Measurements from ENCODE around the gene TUBB1.
A peak's percentile ranks its signal among the peaks of the same experiment; 100 is the strongest.
"Not testable (repeated sequence)": the region's sequence is repeated elsewhere in the genome, so short reads cannot be mapped to it uniquely, and the experiment has no call there.

Gene TUBB1

DNA sequence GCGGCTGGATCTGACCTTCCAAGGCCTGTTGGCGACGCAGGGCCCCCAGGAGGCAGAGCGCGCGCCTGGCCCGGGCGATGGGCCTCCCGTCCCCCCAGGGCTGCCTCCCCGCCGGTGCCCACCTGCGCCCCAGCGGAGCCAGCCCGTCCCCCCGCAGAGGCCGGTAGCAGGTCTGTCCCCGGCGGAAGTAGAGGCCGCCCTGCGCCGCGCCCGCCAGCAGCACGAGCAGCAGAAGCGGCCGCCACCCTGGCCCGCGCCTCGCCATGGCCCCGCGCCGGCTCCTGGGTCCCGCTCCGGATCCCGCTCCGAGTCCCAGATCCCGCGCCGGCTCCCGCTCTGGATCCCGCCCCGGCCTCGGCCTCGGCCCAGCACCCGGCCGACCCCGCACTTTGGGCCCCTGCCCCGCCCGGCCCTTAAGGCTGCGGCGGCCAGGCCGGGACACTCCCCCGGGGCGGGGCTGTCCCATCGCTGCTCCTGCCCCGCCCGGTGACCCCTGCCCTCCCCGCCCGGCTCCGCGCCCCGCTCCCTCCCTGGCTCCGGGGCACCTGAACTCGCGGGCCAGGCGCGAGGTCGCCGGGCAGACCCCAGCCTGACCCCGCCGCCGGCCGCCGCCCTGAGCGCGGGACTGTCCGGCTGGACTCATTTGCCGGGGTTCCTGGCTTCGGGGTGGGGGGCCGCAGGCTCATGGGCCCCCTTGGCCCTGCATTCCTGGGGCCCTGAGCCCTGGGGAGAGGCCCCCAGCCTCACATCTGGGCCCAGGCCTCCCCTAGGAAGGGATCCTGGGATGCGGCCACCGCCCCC lies 12.2 kb upstream of the TUBB1 start, which contains the start of gene CTSZ:
TSS of gene CTSZ (minus strand) at position 391 of the 801 bp plus-strand sequence. CDS start at position 265, 126 bp downstream.
- DNase-seq: peak; percentile 35

GRCh38 chr20:59007665-59008511 lies 11.3 kb upstream of the TUBB1 start:
- no peak for DNase-seq

DNA sequence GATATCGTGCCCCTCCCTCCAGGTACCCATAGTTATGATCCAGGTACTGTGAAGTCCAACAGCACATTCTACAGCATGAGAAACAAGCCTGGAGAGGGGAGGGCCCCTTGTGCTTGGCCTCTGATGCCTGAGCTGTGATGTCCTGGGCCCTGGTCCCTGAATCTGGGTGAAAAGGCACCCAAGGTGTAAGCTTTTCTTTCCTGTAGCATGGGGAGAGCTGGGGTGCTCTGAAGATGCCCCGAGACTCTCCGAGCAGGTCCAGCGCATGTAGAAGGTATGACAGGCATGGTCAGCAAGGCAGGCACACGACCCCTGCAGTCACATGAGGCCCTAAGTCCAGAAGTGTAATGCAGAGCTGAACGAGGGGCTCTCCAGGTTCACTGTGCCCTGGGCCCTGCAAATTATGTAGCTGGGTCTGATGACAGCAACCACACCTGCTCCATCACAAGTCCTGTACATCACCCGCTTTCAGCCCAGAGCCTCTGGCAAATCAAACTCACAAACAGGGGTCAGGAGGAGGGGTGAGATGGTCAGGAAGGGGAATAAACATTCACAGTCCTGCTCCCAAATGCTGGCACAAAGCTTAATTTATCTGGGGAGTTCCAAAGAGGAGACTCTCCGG lies 10.4 kb upstream of the TUBB1 start:
- DNase-seq: no peak

DNA sequence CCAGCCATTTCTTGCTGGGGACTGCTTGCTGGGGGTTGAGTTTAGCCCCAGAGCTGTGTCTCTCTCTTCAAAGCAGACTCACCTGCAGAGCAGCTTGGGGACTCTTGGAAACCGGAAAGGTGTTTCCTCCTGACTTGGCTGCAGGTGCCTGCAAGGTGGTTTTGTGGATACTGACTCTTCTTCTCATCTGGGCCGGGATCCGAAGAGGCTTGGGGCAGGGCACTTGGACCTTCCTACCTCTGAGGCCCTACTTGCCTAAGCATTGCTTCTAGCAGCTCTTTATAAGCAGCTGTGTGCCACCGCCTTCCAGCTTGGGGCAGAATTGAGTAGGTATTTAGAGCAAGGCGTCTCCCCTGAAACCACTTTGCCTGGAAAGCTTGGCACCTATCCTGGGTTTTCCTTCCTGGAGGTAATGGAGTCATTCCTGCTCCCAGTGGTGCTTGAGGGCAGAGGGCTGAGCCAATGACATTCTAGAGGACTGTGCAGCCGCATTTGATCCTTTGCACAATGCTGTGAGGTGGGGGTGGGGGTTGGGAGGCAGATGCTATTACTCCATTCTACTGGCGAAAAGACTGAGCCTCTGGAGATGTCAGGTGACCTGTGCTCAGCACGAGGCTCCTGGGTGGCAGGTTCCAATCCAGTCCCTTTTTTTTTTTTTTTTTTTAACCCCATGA lies 8.8 kb upstream of the TUBB1 start:
- no peak for DNase-seq

- DNase-seq: no peak
These were observed 8.0 kb upstream of the TUBB1 start for GRCh38 chr20:59010995-59011873.

GRCh38 chr20:59011874-59012157 lies 7.4 kb upstream of the TUBB1 start:
- not testable (repeated sequence) for DNase-seq

GRCh38 chr20:59013031-59013951 lies 5.9 kb upstream of the TUBB1 start:
- no peak for DNase-seq

DNA sequence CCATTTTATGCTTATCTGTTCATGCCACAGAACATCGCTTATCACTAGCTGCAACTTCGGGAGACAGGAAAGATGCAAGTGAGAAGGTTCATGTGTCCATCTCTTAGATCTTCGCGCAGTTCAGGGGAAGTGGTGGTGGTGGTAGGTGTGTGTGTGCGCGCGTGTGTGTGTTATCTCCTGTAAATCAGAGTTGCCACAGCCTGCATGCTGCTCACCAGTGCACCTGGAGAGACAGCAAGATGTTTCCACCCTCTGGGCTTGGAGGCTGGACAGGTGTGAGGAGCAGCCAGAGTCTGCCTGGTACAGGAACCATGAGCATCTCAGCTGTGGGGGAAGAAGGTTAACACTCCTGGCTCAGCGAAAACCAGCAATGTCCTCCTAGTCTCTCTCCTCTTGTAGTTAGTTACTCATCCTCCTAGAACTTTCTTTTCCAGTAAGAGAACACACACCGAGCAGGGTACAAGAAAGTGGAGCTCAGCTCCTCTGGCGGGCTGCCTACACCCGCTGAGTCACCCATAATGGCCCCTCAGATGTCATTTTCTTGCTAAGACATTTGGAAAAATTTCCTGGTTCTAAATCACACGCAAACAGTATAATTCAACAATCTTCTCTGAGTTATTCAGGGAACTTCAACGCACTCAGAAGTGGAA lies 5.1 kb upstream of the TUBB1 start:
- DNase-seq: peak; percentile 35

DNA sequence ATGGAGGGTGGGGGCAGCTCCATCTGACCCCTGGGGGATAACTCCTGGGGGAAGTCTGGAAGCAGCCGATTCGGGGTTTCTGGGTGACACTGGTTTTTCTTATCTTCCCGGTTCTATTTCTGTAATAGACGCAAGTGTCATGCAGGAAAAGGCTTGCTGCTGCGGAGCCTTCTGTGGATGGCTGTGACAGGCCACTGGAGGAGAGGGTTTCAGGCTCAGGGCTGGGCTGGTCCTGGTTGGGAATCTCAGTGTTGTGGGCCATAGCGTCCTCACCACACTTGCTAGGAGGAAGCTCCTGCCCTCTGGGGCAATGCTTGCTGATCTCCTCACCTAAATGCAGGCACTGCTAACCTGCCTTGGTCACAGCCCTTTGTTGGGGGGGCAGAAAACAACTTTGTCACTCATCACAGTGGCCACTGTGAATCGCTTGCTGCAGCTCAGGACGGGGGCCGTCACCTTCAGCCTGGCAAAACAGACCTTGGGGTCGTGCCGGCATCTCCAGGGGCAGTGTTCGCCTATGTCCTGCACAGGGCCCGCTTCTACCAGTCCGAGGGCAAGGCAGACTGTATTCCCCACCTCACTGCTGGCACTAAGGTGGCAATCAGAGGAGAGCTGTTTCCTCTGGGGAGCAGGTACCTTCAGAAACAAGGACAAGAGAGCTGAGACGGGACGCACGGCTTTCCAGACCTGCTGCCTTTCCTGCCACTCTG lies 4.4 kb upstream of the TUBB1 start:
- DNase-seq: no peak

- DNase-seq: no peak
These were observed 3.8 kb upstream of the TUBB1 start for GRCh38 chr20:59015411-59015810.

DNA sequence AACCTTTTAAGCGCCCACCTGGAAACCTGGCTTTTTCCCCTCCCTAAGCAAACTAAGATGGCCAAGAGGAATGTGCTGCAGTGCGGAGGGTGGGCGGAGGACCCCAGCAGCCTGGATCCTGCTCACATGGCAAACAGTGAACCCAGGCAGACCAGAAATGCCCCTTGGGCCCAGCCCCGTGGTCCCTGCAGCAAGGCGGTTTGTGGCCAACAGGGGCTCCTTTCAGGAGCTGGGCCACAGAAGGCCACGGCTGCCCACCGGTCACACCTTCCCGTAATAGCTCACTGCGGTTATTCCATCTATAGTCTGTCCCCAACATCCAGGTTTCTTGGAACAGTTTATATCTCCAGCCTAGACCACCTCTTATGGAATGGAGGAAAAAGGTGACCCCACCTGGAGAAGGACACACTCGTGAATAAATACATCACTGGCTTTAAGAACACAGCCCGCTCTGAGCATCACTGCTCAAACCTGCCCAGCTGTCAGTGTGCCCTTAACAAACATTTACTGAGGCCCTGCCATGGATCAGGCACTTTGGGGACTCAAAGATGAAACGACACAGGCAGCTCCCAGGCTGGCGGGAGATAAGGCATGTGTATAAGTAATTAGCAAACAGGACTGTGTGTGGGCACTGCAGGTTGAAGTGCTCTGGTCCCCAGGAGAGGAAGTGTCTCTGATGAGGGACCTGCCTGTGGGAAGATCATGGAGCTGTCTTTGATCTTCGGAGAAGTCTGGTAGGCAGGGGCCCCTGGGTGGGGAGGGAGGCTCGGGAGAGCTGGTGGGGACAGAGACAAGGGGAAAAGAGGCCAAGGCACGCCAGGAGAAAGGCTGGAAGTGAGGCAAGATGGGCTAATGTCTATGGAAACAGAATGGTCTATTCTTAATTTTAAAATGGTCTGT lies 3.2 kb upstream of the TUBB1 start:
- no peak for DNase-seq

GRCh38 chr20:59016795-59017492 lies 2.3 kb upstream of the TUBB1 start:
- no peak for DNase-seq

GRCh38 chr20:59017493-59018231 lies 1.6 kb upstream of the TUBB1 start:
- no peak for DNase-seq

DNA sequence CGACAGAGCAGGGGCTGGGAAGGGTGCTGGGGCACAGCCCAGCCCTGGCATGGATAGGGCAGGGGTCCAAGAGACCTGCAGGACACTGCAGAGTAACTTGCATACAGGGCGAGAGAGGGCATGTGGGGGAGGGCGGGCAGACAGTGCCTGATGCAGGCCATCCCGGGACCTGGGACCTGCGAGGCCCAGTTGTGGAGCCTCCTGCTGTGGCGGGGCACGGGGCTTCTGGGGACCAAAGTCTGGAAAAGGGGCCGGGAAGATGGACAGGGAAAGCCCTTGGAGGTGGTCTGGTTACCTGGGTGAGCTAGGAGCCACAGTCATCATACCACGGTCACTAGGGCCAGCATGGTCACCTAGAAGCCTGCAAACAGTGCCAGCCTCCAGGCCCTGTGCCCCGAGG lies 412 bp upstream of the TUBB1 start:
- DNase-seq: no peak

DNA sequence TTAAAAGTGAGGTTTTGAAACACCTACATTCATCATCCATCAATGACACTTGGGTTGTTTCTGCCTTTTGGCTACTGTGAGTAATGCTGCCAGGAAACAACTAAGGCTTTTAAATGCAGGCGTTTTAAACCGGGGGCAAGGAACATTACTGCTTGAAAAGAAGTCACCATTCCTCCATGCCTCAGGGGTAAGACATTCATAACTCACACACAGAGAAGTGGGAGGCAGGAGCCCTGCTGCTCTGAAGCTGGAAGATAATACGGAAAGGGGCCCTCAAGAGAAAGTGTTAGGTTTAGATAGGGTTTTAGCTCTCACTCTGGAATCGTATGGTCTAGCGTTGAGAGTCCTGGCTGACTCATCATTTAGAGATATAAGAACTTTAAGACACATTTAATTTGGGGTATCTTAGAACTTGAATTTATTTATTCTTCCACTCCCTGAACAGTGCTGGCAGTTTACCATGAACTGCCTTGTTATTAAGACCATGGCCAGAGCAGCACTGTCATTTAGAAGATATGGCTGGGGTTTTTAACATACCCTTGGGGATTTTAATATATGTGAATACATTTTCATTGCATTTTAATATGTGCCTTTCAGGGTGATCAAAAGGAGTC lies 1.8 kb downstream of the TUBB1 start:
- no peak for DNase-seq

- no peak for DNase-seq
These were observed 3.5 kb downstream of the TUBB1 start for GRCh38 chr20:59022754-59023153.

GRCh38 chr20:59023616-59024015 lies 4.4 kb downstream of the TUBB1 start:
- no peak for DNase-seq
